Naive thymus-derived CD4-positive, alpha-beta T cell (primary cell): Measurements from ENCODE around the gene FMNL2. TPM values are rescaled to one million over a fixed set of nuclear protein-coding genes. Genes with fewer than 3 reads are reported as not detected.

ENCODE experiments used
- ATAC-seq: fragments of 150-1000 bp; cut with Tn5 transposase; 2 replicates; pipeline ENCODE4 v1.10.0; 2021; ENCODE audit warnings: mild to moderate bottlenecking, moderate library complexity
- CTCF ChIA-PET: fragments of 350-600 bp; sonication (Branson Sonifier 250); formaldehyde crosslinking; loops from one replicate; lab custom pipeline; 2021; ENCODE audit warnings: antibody characterized with exemption; lab: Charles Lee
- POLR2A ChIA-PET: fragments of 350-600 bp; sonication (Branson Sonifier 250); formaldehyde crosslinking; loops from one replicate; lab custom pipeline; 2021; ENCODE audit warnings: antibody characterized with exemption, inconsistent platforms; lab: Charles Lee
- DNase-seq, 9 donors: peaks; one replicate each; pipeline versions ENCODE4 v3.0.0 to v3.0.0-alpha.2; 2020 to 2022; ENCODE audit warnings: mixed read lengths in 1 of 9
- H3K27ac ChIP-seq: one replicate; pipeline ENCODE4 v1.7.0; 2013; ENCODE audit warnings: mild to moderate bottlenecking, low read depth, low read length, moderate library complexity
- H3K27me3 ChIP-seq, 2 donors: one replicate each; pipeline ENCODE4 v1.7.0; 2013; ENCODE audit warnings: low read length in 2 of 2, mild to moderate bottlenecking in 2 of 2, moderate library complexity in 2 of 2; ENCODE audit not compliant: control insufficient read depth in 2 of 2, insufficient read depth in 2 of 2
- H3K36me3 ChIP-seq, 3 experiments: 1 replicate in 2 of 3; 2 replicates in 1 of 3; pipeline ENCODE4 v1.7.0; 2013; ENCODE audit warnings: low read length in 3 of 3, mild to moderate bottlenecking in 3 of 3, moderate library complexity in 1 of 3; ENCODE audit not compliant: insufficient read depth in 3 of 3, control insufficient read depth in 2 of 3
- H3K4me1 ChIP-seq, 2 donors: one replicate each; pipeline ENCODE4 v1.7.0; 2013; ENCODE audit warnings: low read length in 2 of 2, mild to moderate bottlenecking in 2 of 2, moderate library complexity in 1 of 2; ENCODE audit not compliant: control insufficient read depth in 2 of 2, insufficient read depth in 2 of 2
- H3K4me3 ChIP-seq: 2 replicates; pipeline ENCODE4 v1.7.0; 2013; ENCODE audit warnings: mild to moderate bottlenecking, low read length
- H3K9me3 ChIP-seq, 3 experiments: 1 replicate in 2 of 3; 2 replicates in 1 of 3; pipeline ENCODE4 v1.7.0; 2013; ENCODE audit warnings: low read length in 3 of 3; ENCODE audit not compliant: control insufficient read depth in 2 of 3
- H3K27ac Mint-ChIP-seq, 9 donors: one replicate each; pipeline ENCODE4 v1.8.0; 2020 to 2022; ENCODE audit warnings: mixed read lengths in 9 of 9, mild to moderate bottlenecking in 8 of 9, moderate library complexity in 5 of 9, inconsistent platforms in 2 of 9
- H3K27me3 Mint-ChIP-seq, 5 donors: one replicate each; pipeline ENCODE4 v1.8.0; 2021 to 2022; ENCODE audit warnings: mixed read lengths in 5 of 5, mild to moderate bottlenecking in 1 of 5
- H3K36me3 Mint-ChIP-seq, 5 donors: one replicate each; pipeline ENCODE4 v1.8.0; 2020 to 2022; ENCODE audit warnings: mixed read lengths in 5 of 5, mild to moderate bottlenecking in 3 of 5, inconsistent platforms in 1 of 5
- H3K4me1 Mint-ChIP-seq, 7 donors: one replicate each; pipeline ENCODE4 v1.8.0; 2020 to 2022; ENCODE audit warnings: mixed read lengths in 7 of 7, mild to moderate bottlenecking in 3 of 7, inconsistent platforms in 1 of 7
- H3K4me3 Mint-ChIP-seq, 10 donors: one replicate each; pipeline ENCODE4 v1.8.0; 2020 to 2022; ENCODE audit warnings: mild to moderate bottlenecking in 10 of 10, mixed read lengths in 10 of 10, moderate library complexity in 6 of 10, inconsistent platforms in 2 of 10
- H3K9me3 Mint-ChIP-seq, 11 donors: one replicate each; pipeline ENCODE4 v1.8.0; 2020 to 2022; ENCODE audit warnings: mixed read lengths in 11 of 11, mild to moderate bottlenecking in 4 of 11, inconsistent platforms in 1 of 11, moderate library complexity in 1 of 11
- intact Hi-C, 2 donors: fragments of 100-400 bp; cut with micrococcal nuclease; formaldehyde crosslinking; loops; one replicate each; pipeline ENCODE4 v1.15.1; 2023
- polyA plus RNA-seq, 2 donors: library from polyadenylated mRNA; unstranded; fragments of 300-500 nt; fragmentation: Illumina TruSeq; gene quantifications; one replicate each; pipeline ENCODE4 v1.2.3, GENCODE V29; 2021
- total RNA-seq, 6 experiments: library from RNA in 5 of 6; stranded (reverse) in 5 of 6; gene quantifications; 1 replicate in 5 of 6; 2 replicates in 1 of 6; pipeline ENCODE4 v1.2.3 and lab custom pipeline; 2021 to 2026

Gene FMNL2
- total and polyA plus RNA-seq, 7 experiments from 2014 or later = 0.16 to 2.7 (median 1.2) TPM

DNA sequence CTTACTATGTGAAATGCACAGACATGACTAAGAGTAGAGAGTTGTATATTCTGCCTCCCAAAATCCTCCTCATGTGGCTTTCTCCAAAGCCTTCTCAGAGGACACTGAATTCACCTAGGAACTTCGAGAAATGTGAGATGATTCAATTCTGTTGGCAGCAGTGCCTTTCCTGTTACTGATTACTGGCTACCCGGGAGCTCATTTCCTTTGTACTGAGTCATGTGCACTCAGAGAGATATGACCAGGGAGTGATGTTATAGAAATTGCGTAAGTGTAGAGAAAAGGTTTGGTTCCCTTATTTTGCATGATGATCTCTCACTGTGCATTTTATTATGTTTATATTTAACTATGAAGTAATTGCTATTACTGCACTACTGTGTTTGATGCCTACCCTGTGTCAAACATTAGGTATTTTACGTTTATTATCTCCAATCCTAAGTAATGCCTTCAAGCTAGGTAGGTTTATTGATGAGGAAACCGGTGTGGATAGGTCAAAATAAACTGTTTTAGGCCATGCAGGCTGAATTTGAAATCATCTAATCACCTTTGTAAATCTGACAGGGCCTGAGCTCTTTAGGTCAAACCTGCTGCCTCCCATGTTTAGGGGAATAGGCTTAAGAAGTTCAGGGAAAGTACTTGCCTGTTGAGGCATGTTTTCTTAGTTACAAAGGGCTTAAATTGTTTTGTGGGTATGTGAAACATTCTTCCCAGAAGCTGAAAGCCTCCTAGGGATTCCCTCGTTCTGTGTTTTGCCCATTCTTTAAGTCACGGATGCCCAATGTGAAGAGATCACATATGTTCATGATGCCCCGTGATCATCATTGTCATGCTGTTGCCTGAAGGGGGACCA lies 86.8 kb downstream of the FMNL2 start:
- Mint-ChIP-seq H3K4me1 (peaks cover 0 to 13% (median 0%) of the 10 kb centered on the region in 7 donors), H3K9me3 (peaks cover 0 to 1% (median 0%) of the 10 kb centered on the region in 11 donors), H3K36me3 (no peaks in the 10 kb centered on the region), H3K4me3 (no peak overlapping the region), H3K27ac (no peak overlapping the region), H3K27me3 (peaks cover 0 to 20% (median 7%) of the 10 kb centered on the region in 5 donors)
- intact Hi-C loops = no loop called here
- ChIA-PET CTCF (no interaction called here), POLR2A (no interaction called here)
- no peaks in the 10 kb centered on the region for H3K36me3 ChIP-seq
- H3K4me3 ChIP-seq = no peak overlapping the region
- no peak for DNase-seq
- no peak overlapping the region for H3K27ac ChIP-seq
- no peaks in the 10 kb centered on the region for H3K9me3 ChIP-seq
- H3K27me3 ChIP-seq = no peaks in the 10 kb centered on the region
- ATAC-seq = peak; percentile 79
- H3K4me1 ChIP-seq = no peaks in the 10 kb centered on the region

DNA sequence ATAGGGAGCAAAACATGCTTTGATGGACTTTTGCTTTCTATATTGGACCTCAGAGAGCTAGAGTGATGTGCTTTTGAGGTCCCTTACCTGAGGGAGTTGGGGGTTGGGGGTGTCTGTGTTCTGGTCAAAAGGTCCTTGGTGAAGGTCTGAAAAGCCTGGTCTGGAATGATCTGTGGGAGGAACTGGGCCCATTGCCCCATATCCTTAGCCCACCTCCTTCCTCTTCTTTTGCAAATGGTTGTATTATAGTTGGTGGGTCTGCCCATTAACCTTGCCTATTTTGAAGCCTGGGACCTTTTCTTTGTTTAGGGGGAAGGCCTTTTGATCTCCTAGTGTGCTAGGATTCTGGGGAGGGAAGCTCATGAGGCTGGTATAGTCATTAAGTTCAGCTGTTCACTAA lies 88.7 kb downstream of the FMNL2 start:
- no peaks in the 10 kb centered on the region for H3K36me3 Mint-ChIP-seq
- Histone ChIP-seq H3K27me3 (no peaks in the 10 kb centered on the region), H3K4me3 (no peak overlapping the region), H3K27ac (no peak overlapping the region), H3K9me3 (no peaks in the 10 kb centered on the region), H3K4me1 (no peaks in the 10 kb centered on the region), H3K36me3 (no peaks in the 10 kb centered on the region)
- CTCF ChIA-PET = no interaction called here
- no peak overlapping the region for H3K27ac Mint-ChIP-seq
- DNase-seq = no peak
- POLR2A ChIA-PET = no interaction called here
- peaks cover 0 to 18% (median 7%) of the 10 kb centered on the region in 5 donors for H3K27me3 Mint-ChIP-seq
- H3K4me3 Mint-ChIP-seq = no peak overlapping the region
- H3K4me1 Mint-ChIP-seq = peaks cover 0 to 13% (median 0%) of the 10 kb centered on the region in 7 donors
- intact Hi-C loops = no loop called here
- no peak for ATAC-seq
- peaks cover 0 to 1% (median 0%) of the 10 kb centered on the region in 11 donors for H3K9me3 Mint-ChIP-seq

DNA sequence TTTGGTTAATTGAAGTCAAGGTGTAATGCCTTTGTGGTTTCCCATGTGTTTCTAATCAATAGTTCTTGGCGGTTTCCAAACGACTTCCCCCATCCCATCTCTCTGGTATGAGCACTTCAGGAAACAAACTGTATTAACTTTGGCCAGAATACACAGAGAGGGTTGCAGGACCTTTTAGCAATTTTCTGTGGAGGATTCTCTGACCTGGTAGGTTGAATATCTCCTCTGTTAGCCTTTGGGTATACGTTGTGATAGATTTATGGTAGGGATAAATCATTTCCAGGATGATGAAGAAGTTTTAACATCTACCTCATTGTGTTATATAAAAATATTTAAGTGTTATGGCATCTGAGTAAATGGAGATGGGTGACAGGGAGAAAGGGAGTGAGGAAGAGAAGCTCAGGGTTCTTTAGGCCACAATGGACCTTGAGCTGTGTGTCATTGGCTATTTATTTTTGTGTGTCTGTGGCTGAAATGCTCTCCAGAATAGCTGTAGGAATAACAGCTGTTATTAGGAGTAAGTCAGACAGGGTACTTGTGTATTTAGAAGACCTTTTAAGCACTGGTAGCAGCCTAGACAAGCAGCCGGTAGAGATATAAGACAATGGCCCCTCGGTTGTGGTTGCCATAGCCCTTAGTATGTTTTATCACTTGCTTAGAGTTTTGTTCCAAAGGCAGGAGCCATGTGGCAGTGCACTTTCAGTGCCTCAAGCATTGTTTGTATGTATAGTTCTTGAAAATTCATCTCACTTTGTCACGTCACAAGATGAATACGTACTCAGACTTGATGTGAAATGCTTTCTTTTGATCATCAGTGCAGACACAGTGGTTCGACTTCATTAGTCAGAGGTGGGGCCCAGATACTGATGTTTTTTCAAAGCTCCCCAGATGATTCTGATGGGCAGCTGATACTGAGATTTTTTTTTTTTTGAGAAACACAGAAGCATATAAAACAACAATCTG lies 91.1 kb downstream of the FMNL2 start:
- Mint-ChIP-seq H3K27me3 (peaks cover 0 to 12% (median 7%) of the 10 kb centered on the region in 5 donors), H3K9me3 (no peaks in the 10 kb centered on the region), H3K4me1 (peaks cover 0 to 9% (median 0%) of the 10 kb centered on the region in 7 donors), H3K27ac (no peak overlapping the region), H3K4me3 (no peak overlapping the region), H3K36me3 (no peaks in the 10 kb centered on the region)
- Histone ChIP-seq H3K27me3 (no peaks in the 10 kb centered on the region), H3K36me3 (no peaks in the 10 kb centered on the region), H3K4me1 (no peaks in the 10 kb centered on the region), H3K9me3 (no peaks in the 10 kb centered on the region), H3K27ac (no peak overlapping the region), H3K4me3 (no peak overlapping the region)
- POLR2A ChIA-PET = no interaction called here
- ATAC-seq = no peak
- intact Hi-C loops = no loop called here
- CTCF ChIA-PET = no interaction called here
- no peak for DNase-seq

DNA sequence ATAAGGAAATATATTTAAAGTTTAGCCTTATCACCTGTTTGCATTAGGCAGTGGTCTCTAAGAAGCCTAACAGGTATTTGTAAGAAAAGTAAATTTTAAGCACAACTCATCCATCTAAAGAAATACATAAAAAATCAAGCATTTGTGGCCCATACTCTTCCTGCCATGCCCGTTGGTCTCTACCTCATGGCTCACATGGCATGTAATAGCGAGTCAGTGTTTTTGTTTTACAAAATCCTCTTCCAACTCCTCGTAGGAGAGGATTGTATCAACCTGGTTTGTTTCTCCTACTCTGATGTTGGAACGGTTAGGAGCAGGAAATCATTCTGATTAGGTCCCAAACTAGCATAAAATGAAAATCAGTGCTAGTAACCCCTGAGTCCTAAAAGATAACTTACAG lies 91.8 kb downstream of the FMNL2 start:
- ATAC-seq = no peak
- Histone ChIP-seq H3K4me1 (no peaks in the 10 kb centered on the region), H3K27me3 (no peaks in the 10 kb centered on the region), H3K36me3 (no peaks in the 10 kb centered on the region), H3K27ac (no peak overlapping the region), H3K9me3 (no peaks in the 10 kb centered on the region), H3K4me3 (no peak overlapping the region)
- intact Hi-C loops = no loop called here
- H3K27ac Mint-ChIP-seq = no peak overlapping the region
- H3K4me1 Mint-ChIP-seq = peaks cover 0 to 2% (median 0%) of the 10 kb centered on the region in 7 donors
- DNase-seq = no peak
- H3K36me3 Mint-ChIP-seq = no peaks in the 10 kb centered on the region
- CTCF ChIA-PET = no interaction called here
- no peak overlapping the region for H3K4me3 Mint-ChIP-seq
- peaks cover 0 to 13% (median 7%) of the 10 kb centered on the region in 5 donors for H3K27me3 Mint-ChIP-seq
- H3K9me3 Mint-ChIP-seq = no peaks in the 10 kb centered on the region
- POLR2A ChIA-PET = no interaction called here

DNA sequence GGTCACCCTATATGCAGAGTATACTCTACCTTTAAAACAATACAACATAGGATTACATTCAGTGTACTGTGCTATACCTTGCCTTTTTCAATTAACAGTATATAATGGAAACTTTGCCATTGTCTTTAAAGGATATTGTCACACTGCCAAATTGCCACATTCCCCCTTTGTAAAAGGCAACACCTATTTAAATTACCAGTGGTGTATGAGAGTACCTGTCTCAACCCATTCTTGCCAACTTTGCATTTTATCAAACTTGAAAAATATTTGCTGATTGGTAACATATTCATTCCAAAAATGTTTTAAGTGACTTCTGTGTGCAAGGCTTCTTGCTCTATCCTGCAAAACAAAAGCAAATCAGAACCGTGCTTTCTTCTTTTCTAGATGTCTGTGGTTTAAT lies 92.9 kb downstream of the FMNL2 start:
- H3K27ac Mint-ChIP-seq = no peak overlapping the region
- H3K27me3 ChIP-seq = no peaks in the 10 kb centered on the region
- ATAC-seq (no peak), DNase-seq (no peak)
- H3K4me3 Mint-ChIP-seq = no peak overlapping the region
- intact Hi-C loops = no loop called here
- H3K27me3 Mint-ChIP-seq = peaks cover 0 to 20% (median 6%) of the 10 kb centered on the region in 5 donors
- ChIA-PET CTCF (no interaction called here), POLR2A (no interaction called here)
- no peaks in the 10 kb centered on the region for H3K4me1 Mint-ChIP-seq
- no peak overlapping the region for H3K27ac ChIP-seq
- no peaks in the 10 kb centered on the region for H3K9me3 Mint-ChIP-seq
- no peak overlapping the region for H3K4me3 ChIP-seq
- H3K36me3 ChIP-seq = no peaks in the 10 kb centered on the region
- no peaks in the 10 kb centered on the region for H3K9me3 ChIP-seq
- H3K36me3 Mint-ChIP-seq = no peaks in the 10 kb centered on the region
- no peaks in the 10 kb centered on the region for H3K4me1 ChIP-seq

DNA sequence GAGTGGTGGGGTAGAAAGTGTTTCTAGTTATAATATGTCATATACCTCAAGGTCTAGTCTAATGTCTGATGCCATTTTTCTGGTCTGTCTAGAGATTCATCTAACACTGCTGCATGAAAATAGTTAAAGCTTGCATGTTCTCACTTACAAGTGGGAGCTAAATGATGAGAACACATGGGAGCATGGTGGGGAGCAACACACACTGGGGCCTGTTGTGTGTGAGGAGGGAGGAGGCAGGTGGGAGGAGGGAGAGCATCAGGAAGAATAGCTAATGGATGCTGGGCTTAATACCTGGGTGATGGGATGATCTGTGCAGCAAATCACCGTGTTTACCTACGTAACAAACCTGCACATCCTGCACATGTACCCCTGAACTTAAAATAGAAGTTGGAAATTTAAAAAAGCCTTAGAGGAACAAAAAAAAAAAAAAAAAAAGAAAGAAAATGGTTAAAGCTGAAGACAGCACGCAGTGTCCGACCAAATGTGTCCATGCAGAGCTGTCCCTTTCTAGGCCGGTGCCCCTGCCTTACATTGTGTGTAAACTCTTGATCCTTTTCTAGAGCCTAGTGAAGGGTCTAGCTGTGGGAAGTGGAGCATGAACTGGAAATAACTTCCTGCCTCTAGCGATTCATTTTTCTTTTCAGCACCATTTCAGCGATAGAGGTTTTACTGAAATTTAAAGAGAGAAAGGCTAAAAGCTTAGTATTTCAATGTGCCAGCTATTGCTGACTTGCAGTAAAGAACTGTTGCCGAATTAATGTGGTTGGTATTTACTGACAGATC lies 94.0 kb downstream of the FMNL2 start:
- CTCF ChIA-PET = no interaction called here

More for the DNA sequence above, 94.0 kb downstream of the FMNL2 start:
- Histone ChIP-seq H3K27me3 (no peaks in the 10 kb centered on the region), H3K4me1 (no peaks in the 10 kb centered on the region), H3K27ac (no peak overlapping the region), H3K4me3 (no peak overlapping the region), H3K36me3 (no peaks in the 10 kb centered on the region), H3K9me3 (no peaks in the 10 kb centered on the region)
- Mint-ChIP-seq H3K36me3 (no peaks in the 10 kb centered on the region), H3K4me3 (no peak overlapping the region), H3K9me3 (no peaks in the 10 kb centered on the region), H3K27me3 (peaks cover 0 to 16% (median 6%) of the 10 kb centered on the region in 5 donors), H3K4me1 (no peaks in the 10 kb centered on the region), H3K27ac (no peak overlapping the region)
- intact Hi-C loops = no loop called here
- ATAC-seq (no peak), DNase-seq (no peak)
- POLR2A ChIA-PET = no interaction called here
